IPS-18a (cell line): ENCODE results near the gene FAM114A2.

Source experiments
- H3K27ac ChIP-seq: one replicate; pipeline ENCODE4 v1.5.1; 2013; ENCODE audit warnings: low read length
- H3K27me3 ChIP-seq: one replicate; pipeline ENCODE4 v1.6.1; 2013; ENCODE audit warnings: mild to moderate bottlenecking, low read length; ENCODE audit not compliant: control insufficient read depth, insufficient read depth
- H3K36me3 ChIP-seq: one replicate; pipeline ENCODE4 v1.6.1; 2013; ENCODE audit warnings: low read depth, low read length; ENCODE audit not compliant: control insufficient read depth
- H3K4me1 ChIP-seq: one replicate; pipeline ENCODE4 v1.6.1; 2013; ENCODE audit warnings: low read depth, low read length; ENCODE audit not compliant: control insufficient read depth
- H3K4me3 ChIP-seq: one replicate; pipeline ENCODE4 v1.5.1; 2013; ENCODE audit warnings: low read length
- H3K9ac ChIP-seq: one replicate; pipeline ENCODE4 v1.6.1; 2013; ENCODE audit warnings: mild to moderate bottlenecking, low read length, moderate library complexity
- H3K9me3 ChIP-seq: one replicate; pipeline ENCODE4 v1.6.1; 2013; ENCODE audit warnings: low read depth, low read length; ENCODE audit not compliant: control insufficient read depth

Gene FAM114A2

DNA sequence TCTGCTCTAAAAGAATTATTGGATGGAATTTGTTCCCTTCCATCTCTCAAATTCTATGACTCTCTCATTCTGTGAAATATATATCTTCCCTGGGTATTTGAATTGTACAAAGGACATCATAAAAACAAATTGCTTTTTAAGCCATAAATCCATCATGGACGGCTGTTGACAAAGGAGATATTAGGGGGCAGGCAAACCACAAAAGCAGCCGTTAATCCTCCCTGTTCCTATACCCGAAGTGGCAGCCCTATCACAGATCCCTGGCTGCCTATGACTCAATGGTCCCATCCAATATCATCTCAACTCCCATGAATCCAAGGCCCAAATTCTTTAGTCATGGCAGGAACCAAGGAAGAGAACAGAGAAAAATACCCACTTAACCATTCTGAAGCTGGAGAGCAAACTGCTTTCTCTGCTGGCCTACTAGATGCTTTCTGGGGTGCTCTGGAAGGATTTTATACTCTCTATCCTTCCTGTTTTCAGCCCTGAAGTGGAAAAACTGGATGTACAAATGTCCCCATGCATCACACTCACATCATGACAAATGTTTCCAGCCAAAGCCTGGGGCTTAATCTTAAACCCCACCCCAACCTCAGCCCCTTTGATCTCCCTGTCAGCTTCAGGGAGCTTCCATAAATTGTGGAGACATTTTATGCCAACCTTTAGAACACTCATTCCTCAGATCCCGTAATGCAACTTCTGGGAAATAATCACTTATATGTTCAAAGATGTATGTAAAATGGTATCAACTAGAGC lies 59.5 kb downstream of the FAM114A2 start:
- no peak overlapping the region for H3K27ac ChIP-seq
- H3K36me3 ChIP-seq, result no peaks in the 10 kb centered on the region
- H3K4me3 ChIP-seq, result no peak overlapping the region
- no peak overlapping the region for H3K9ac ChIP-seq
- H3K4me1 ChIP-seq, result no peaks in the 10 kb centered on the region
- no peaks in the 10 kb centered on the region for H3K9me3 ChIP-seq
- no peaks in the 10 kb centered on the region for H3K27me3 ChIP-seq

- H3K36me3 ChIP-seq, result no peaks in the 10 kb centered on the region
- no peak overlapping the region for H3K9ac ChIP-seq
- no peak overlapping the region for H3K27ac ChIP-seq
- H3K4me3 ChIP-seq, result no peak overlapping the region
- no peaks in the 10 kb centered on the region for H3K4me1 ChIP-seq
- H3K9me3 ChIP-seq, result no peaks in the 10 kb centered on the region
- no peaks in the 10 kb centered on the region for H3K27me3 ChIP-seq
Observed at GRCh38 chr5:153974813-153975163, 63.9 kb downstream of the FAM114A2 start.

GRCh38 chr5:153974131-153974812 lies 64.4 kb downstream of the FAM114A2 start:
- Histone ChIP-seq H3K9me3 (no peaks in the 10 kb centered on the region), H3K4me1 (no peaks in the 10 kb centered on the region), H3K9ac (no peak overlapping the region), H3K27me3 (no peaks in the 10 kb centered on the region), H3K36me3 (no peaks in the 10 kb centered on the region), H3K4me3 (no peak overlapping the region), H3K27ac (no peak overlapping the region)

GRCh38 chr5:153972240-153972639 lies 66.5 kb downstream of the FAM114A2 start:
- Histone ChIP-seq H3K9me3 (no peaks in the 10 kb centered on the region), H3K4me3 (no peak overlapping the region), H3K27ac (no peak overlapping the region), H3K27me3 (no peaks in the 10 kb centered on the region), H3K4me1 (no peaks in the 10 kb centered on the region), H3K36me3 (no peaks in the 10 kb centered on the region), H3K9ac (no peak overlapping the region)

DNA sequence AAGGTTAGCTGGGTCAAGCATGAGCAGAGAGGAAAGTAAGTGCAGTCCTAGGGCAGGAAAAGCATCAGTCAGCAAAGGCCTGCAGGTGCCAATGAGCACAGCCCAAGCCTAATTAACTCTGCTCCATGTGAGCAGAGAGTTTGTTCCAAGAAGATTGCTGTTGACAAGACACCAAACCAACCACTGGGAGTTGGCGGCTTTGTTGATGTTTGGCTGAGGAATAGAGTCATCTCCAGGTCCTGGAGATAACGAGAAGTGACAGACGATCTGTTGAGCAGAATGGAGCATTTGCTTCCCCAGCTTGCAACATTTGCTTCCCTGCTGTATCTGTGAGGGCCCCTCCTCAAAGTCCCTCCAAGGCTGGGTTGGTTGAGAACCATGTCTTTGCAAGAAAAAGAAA lies 68.2 kb downstream of the FAM114A2 start:
- H3K27ac ChIP-seq, result no peak overlapping the region
- H3K36me3 ChIP-seq, result no peaks in the 10 kb centered on the region
- H3K9ac ChIP-seq, result no peak overlapping the region
- no peak overlapping the region for H3K4me3 ChIP-seq
- H3K9me3 ChIP-seq, result no peaks in the 10 kb centered on the region
- no peaks in the 10 kb centered on the region for H3K27me3 ChIP-seq
- H3K4me1 ChIP-seq, result no peaks in the 10 kb centered on the region

DNA sequence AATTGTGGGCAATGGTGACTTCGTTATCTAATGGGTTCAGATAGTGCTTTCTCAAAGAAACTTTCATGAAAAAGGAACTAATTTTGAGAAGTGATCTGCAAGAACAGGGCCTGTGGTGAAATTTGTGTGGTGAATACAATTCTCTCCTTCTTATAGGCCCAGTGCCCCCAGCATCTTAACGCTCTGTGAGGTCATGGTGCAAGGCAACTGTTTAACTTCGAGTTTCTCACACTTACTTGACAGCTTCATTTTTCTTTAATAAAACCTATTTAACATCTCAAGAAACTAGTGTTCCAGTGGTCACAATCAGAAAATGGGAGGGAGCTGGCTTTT lies 69.2 kb downstream of the FAM114A2 start:
- peaks cover 4% of the 10 kb centered on the region for H3K4me1 ChIP-seq
- no peak overlapping the region for H3K4me3 ChIP-seq
- no peaks in the 10 kb centered on the region for H3K36me3 ChIP-seq
- H3K9ac ChIP-seq, result no peak overlapping the region
- H3K9me3 ChIP-seq, result no peaks in the 10 kb centered on the region
- H3K27me3 ChIP-seq, result no peaks in the 10 kb centered on the region
- no peak overlapping the region for H3K27ac ChIP-seq

DNA sequence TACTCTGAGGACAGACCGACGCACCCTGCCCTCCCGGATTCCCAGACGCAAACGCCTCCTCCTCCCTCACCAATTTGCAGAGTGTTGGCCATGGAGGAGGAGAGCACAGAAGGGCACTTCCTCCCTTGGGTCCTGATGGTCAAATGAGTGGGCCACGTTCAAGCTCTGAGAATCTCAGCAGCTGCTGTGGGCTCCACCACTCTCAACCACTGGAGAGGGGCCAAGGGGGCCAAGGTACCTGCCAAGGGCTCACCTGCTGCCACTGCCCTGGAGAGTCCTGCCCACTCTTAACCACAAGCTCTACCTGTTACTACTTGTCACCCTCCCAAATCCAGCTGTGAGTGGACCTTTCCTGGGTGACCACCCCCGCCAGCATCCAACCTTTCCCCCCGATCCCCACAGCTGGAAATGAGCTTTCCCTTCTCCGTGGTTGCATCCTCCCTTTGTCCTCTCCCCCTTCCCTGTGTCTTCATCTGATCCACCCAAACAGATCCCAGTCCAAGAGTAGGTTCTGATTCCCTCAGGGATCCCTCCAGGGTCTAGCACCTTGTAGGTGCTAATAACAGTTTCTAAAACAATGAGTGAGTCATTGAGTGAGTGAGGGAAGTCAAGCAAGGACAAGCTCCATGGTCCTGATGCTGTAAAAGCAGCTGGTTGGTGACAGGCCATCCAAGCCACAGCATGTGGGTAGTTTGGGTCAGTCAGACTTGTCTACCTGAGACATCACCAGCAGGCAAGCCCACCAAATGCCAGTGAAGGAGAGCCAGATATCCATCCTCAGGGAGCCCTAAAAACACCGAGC lies 69.7 kb downstream of the FAM114A2 start:
- H3K4me1 ChIP-seq, result peaks cover 9% of the 10 kb centered on the region
- no peak overlapping the region for H3K27ac ChIP-seq
- H3K36me3 ChIP-seq, result no peaks in the 10 kb centered on the region
- H3K9ac ChIP-seq, result no peak overlapping the region
- H3K4me3 ChIP-seq, result no peak overlapping the region
- H3K27me3 ChIP-seq, result no peaks in the 10 kb centered on the region
- no peaks in the 10 kb centered on the region for H3K9me3 ChIP-seq

DNA sequence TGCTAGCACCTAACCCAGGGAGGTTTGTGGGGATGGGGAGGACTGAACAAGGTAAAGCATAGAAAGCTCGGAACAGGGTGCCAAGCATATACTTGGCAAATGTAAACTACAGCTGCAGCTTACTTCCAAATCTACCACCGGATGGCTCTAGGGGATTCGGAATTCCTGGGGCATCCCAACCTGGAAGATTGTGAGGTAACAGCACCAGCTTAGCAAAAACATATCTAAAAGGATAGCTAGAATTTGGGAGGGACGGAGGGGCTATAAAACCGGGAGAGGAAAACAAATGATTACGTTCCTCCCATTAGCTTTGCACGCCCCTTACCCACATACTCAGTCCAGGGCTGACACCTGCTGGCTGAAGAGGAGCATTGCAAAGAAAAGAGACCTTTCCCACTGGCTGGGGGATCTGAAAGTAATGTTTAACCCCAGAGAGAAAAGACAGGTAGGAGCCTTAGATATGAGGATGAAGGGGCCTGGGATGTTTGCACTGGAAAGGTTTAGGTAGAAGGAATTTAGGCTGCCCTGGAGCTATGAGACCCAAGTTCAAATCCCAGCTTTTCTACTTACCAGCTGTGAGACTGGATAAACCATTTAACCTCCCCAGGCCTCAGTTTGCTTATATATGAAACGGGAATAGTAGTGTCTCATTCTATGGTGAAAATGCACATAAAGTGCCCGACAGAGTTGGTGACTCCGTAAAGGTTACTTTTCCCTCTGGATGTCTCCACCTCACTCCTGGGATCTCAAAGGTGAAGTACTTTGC lies 73.6 kb downstream of the FAM114A2 start:
- H3K36me3 ChIP-seq, result no peaks in the 10 kb centered on the region

GRCh38 chr5:153964191-153964879 lies 74.4 kb downstream of the FAM114A2 start:
- Histone ChIP-seq H3K4me3 (peak overlapping the region; percentile 31), H3K27ac (no peak overlapping the region), H3K4me1 (peaks cover 20% of the 10 kb centered on the region), H3K36me3 (no peaks in the 10 kb centered on the region), H3K27me3 (no peaks in the 10 kb centered on the region), H3K9ac (no peak overlapping the region), H3K9me3 (no peaks in the 10 kb centered on the region)

More for the DNA sequence above, 73.6 kb downstream of the FAM114A2 start:
- H3K9me3 ChIP-seq, result no peaks in the 10 kb centered on the region
- H3K9ac ChIP-seq, result no peak overlapping the region
- peaks cover 13% of the 10 kb centered on the region for H3K4me1 ChIP-seq
- no peaks in the 10 kb centered on the region for H3K27me3 ChIP-seq
- peak overlapping the region; percentile 31 for H3K4me3 ChIP-seq
- H3K27ac ChIP-seq, result no peak overlapping the region

GRCh38 chr5:153960269-153961215 lies 78.2 kb downstream of the FAM114A2 start:
- Histone ChIP-seq H3K27me3 (no peaks in the 10 kb centered on the region), H3K27ac (no peak overlapping the region)

More at GRCh38 chr5:153960269-153961215, 78.2 kb downstream of the FAM114A2 start:
- Histone ChIP-seq H3K9me3 (no peaks in the 10 kb centered on the region), H3K4me1 (peaks cover 24% of the 10 kb centered on the region), H3K9ac (no peak overlapping the region), H3K4me3 (no peak overlapping the region), H3K36me3 (no peaks in the 10 kb centered on the region)
